ENCODE data around the gene CD300E. TPM values are rescaled to one million over a fixed set of nuclear protein-coding genes. Genes with fewer than 3 reads are reported as not detected.

CD300E gene
- total RNA-seq, 1 experiment from 2014 or later: not detected

GRCh38 chr17:74654742-74655141, 31.2 kb upstream of the CD300E start:
- H3K9me3 ChIP-seq (ENCODE audit: low read length): no peaks in the 10 kb centered on the region
- H3K4me2 ChIP-seq (ENCODE audit: low read length): no peak overlapping the region
- no peaks in the 10 kb centered on the region for H3K4me1 ChIP-seq (ENCODE audit: insufficient read depth, low read length)
- H4K20me1 ChIP-seq (ENCODE audit: low read length): no peaks in the 10 kb centered on the region
- DNase-seq (no peak), ATAC-seq (no peak)
- H3K9ac ChIP-seq (ENCODE audit: low read length): no peak overlapping the region
- TF ChIP-seq CTCF (conservative IDR thresholded peaks at IDR 0.05; ENCODE audit: low read depth, low read length): no peak
- TF ChIP-seq EZH2phosphoT487 (IDR thresholded peaks at IDR 0.05; ENCODE audit: borderline replicate concordance, low read length): no peak
- TF ChIP-seq EZH2 (IDR thresholded peaks at IDR 0.05; ENCODE audit: low read length, unreplicated experiment): no peak
- ChIA-PET CTCF (interaction anchor here (0.5 kb wide), 1 partner anchor 355 kb away, joined by 7 read pairs; no protein-coding TSS in a partner anchor), POLR2A (ENCODE audit: unreplicated experiment) (no interaction called here)
- H3K4me3 ChIP-seq (ENCODE audit: low read length): no peak overlapping the region
- no TSS peak for BruUV-seq (replicated peaks)
- no peaks in the 10 kb centered on the region for H3K36me3 ChIP-seq (ENCODE audit: low read depth, low read length)
- H3K27me3 ChIP-seq (ENCODE audit: low read length): peaks cover 88% of the 10 kb centered on the region
- no peak overlapping the region for H2AFZ ChIP-seq (ENCODE audit: low read length)
- H3K27ac ChIP-seq (ENCODE audit: low read length): no peak overlapping the region
- no peaks in the 10 kb centered on the region for H3K79me2 ChIP-seq (ENCODE audit: low read length)
- intact Hi-C loops (cut with micrococcal nuclease): loop anchor here (5.0 kb wide), 1 partner anchor 213 kb away; no protein-coding TSS in a partner anchor
- H3F3A ChIP-seq (ENCODE audit: low read length, unreplicated experiment): no peaks in the 10 kb centered on the region
- no peaks in the 10 kb centered on the region for H3K9me2 ChIP-seq (replicated peaks; ENCODE audit: low read length)

- no peaks in the 10 kb centered on the region for H3K9me3 ChIP-seq (ENCODE audit: low read length)
- H3K27ac ChIP-seq (ENCODE audit: low read length): no peak overlapping the region
- POLR2A ChIA-PET (ENCODE audit: unreplicated experiment): no interaction called here
- H4K20me1 ChIP-seq (ENCODE audit: low read length): no peaks in the 10 kb centered on the region
- no peak overlapping the region for H2AFZ ChIP-seq (ENCODE audit: low read length)
- DNase-seq (no peak), ATAC-seq (no peak)
- peaks cover 93% of the 10 kb centered on the region for H3K27me3 ChIP-seq (ENCODE audit: low read length)
- intact Hi-C loops (cut with micrococcal nuclease): no loop called here
- CTCF ChIA-PET: interaction anchor here (1.2 kb wide), 1 partner anchor 86 kb away, joined by 3 read pairs; no protein-coding TSS in a partner anchor
- no peaks in the 10 kb centered on the region for H3K79me2 ChIP-seq (ENCODE audit: low read length)
- no peaks in the 10 kb centered on the region for H3F3A ChIP-seq (ENCODE audit: low read length, unreplicated experiment)
- no peak overlapping the region for H3K4me2 ChIP-seq (ENCODE audit: low read length)
- BruUV-seq (replicated peaks): no TSS peak
- H3K36me3 ChIP-seq (ENCODE audit: low read depth, low read length): no peaks in the 10 kb centered on the region
- no peaks in the 10 kb centered on the region for H3K4me1 ChIP-seq (ENCODE audit: insufficient read depth, low read length)
- H3K9ac ChIP-seq (ENCODE audit: low read length): no peak overlapping the region
- no peak overlapping the region for H3K4me3 ChIP-seq (ENCODE audit: low read length)
- no peaks in the 10 kb centered on the region for H3K9me2 ChIP-seq (replicated peaks; ENCODE audit: low read length)
- TF ChIP-seq EZH2phosphoT487 (IDR thresholded peaks at IDR 0.05; ENCODE audit: borderline replicate concordance, low read length) (no peak), CTCF (conservative IDR thresholded peaks at IDR 0.05; ENCODE audit: low read depth, low read length) (no peak), EZH2 (IDR thresholded peaks at IDR 0.05; ENCODE audit: low read length, unreplicated experiment) (no peak)
Measured at GRCh38 chr17:74652020-74652419, 28.5 kb upstream of the CD300E start.

GRCh38 chr17:74649909-74650308, 26.4 kb upstream of the CD300E start:
- no peak for TF ChIP-seq EZH2 (IDR thresholded peaks at IDR 0.05; ENCODE audit: low read length, unreplicated experiment)
- TF ChIP-seq EZH2phosphoT487 (IDR thresholded peaks at IDR 0.05; ENCODE audit: borderline replicate concordance, low read length): no peak
- no peak for TF ChIP-seq CTCF (conservative IDR thresholded peaks at IDR 0.05; ENCODE audit: low read depth, low read length)
- Histone ChIP-seq H3K9ac (ENCODE audit: low read length) (no peak overlapping the region), H2AFZ (ENCODE audit: low read length) (no peak overlapping the region), H3K27me3 (ENCODE audit: low read length) (peaks cover 86% of the 10 kb centered on the region), H4K20me1 (ENCODE audit: low read length) (no peaks in the 10 kb centered on the region), H3K4me3 (ENCODE audit: low read length) (no peak overlapping the region), H3F3A (ENCODE audit: low read length, unreplicated experiment) (no peaks in the 10 kb centered on the region), H3K9me3 (ENCODE audit: low read length) (no peaks in the 10 kb centered on the region), H3K4me1 (ENCODE audit: insufficient read depth, low read length) (no peaks in the 10 kb centered on the region), H3K36me3 (ENCODE audit: low read depth, low read length) (no peaks in the 10 kb centered on the region), H3K27ac (ENCODE audit: low read length) (no peak overlapping the region), H3K79me2 (ENCODE audit: low read length) (no peaks in the 10 kb centered on the region), H3K9me2 (replicated peaks; ENCODE audit: low read length) (no peaks in the 10 kb centered on the region), H3K4me2 (ENCODE audit: low read length) (no peak overlapping the region)
- no TSS peak for BruUV-seq (replicated peaks)
- DNase-seq (no peak), ATAC-seq (no peak)
- intact Hi-C loops (cut with micrococcal nuclease): no loop called here
- ChIA-PET CTCF (no interaction called here), POLR2A (ENCODE audit: unreplicated experiment) (no interaction called here)

Measured in PC-3 (cell line).